Gastrocnemius medialis (tissue), 4 donors: ENCODE results near the gene CNR2.

Experiments used
- CTCF ChIP-seq, 5 experiments: fragments of 450-650 bp in 3 of 5; fragments of 200-600 bp in 2 of 5; sonication (generic) in 2 of 5; IDR thresholded peaks in 4 of 5; conservative IDR thresholded peaks in 1 of 5; 1 replicate in 4 of 5; 2 replicates in 1 of 5; pipeline ENCODE4 v1.5.1; 2016 to 2019; ENCODE audit warnings: antibody characterized with exemption in 5 of 5, mild to moderate bottlenecking in 3 of 5, moderate library complexity in 3 of 5
- POLR2A ChIP-seq, 2 donors: fragments of 450-650 bp; IDR thresholded peaks; one replicate each; pipeline ENCODE4 v1.6.1; 2017; ENCODE audit warnings: antibody characterized with exemption in 2 of 2, mild to moderate bottlenecking in 2 of 2, moderate library complexity in 2 of 2

- TF ChIP-seq CTCF (IDR thresholded peaks at IDR 0.05 in 4 of 5, conservative IDR thresholded peaks at IDR 0.05 in 1 of 5) = no peak
- peak in 1 of 2 donors; percentile 15 for TF ChIP-seq POLR2A (IDR thresholded peaks at IDR 0.05)
These were observed 68.0 kb downstream of the CNR2 start for GRCh38 chr1:23845163-23845562.
